CD4-positive, alpha-beta T cell treated with Interleukin-4 for 4 hours (primary cell): Measurements from ENCODE around the gene CACNA1S.
A peak's percentile ranks its signal among the peaks of the same experiment; 100 is the strongest.

Source experiments
- DNase-seq: peaks from one replicate; pipeline ENCODE4 v3.0.0-alpha.2; 2020

Gene CACNA1S

GRCh38 chr1:201023920-201024624, 88.2 kb downstream of the CACNA1S start:
- DNase-seq = no peak

- peak; percentile 87 for DNase-seq
Observed at GRCh38 chr1:201023517-201023902, 88.7 kb downstream of the CACNA1S start, which contains the start of gene KIF21B. KIF21B (minus strand) TSS chr1:201023714; CDS start chr1:201023383, 331 bp downstream.

- DNase-seq = peak; percentile 42
Observed at GRCh38 chr1:201022820-201023516, 89.3 kb downstream of the CACNA1S start.

- no peak for DNase-seq
Observed at GRCh38 chr1:201022493-201022819, 89.8 kb downstream of the CACNA1S start.

- peak; percentile 7 for DNase-seq
Observed at GRCh38 chr1:201021630-201022492, 90.4 kb downstream of the CACNA1S start.

- DNase-seq = peak; percentile 21
Observed at GRCh38 chr1:201020721-201021629, 91.3 kb downstream of the CACNA1S start.

GRCh38 chr1:201020040-201020591, 92.1 kb downstream of the CACNA1S start:
- peak; percentile 41 for DNase-seq

- peak; percentile 90 for DNase-seq
Observed at GRCh38 chr1:201019321-201019977, 92.8 kb downstream of the CACNA1S start.

GRCh38 chr1:201017828-201018163, 94.4 kb downstream of the CACNA1S start:
- DNase-seq = no peak

- DNase-seq = no peak
Observed at GRCh38 chr1:201016943-201017827, 95.0 kb downstream of the CACNA1S start.

GRCh38 chr1:201016211-201016651, 96.0 kb downstream of the CACNA1S start:
- no peak for DNase-seq

- peak; percentile 51 for DNase-seq
Observed at GRCh38 chr1:201015551-201016091, 96.6 kb downstream of the CACNA1S start.

- no peak for DNase-seq
Observed at GRCh38 chr1:201014816-201015200, 97.4 kb downstream of the CACNA1S start.

- no peak for DNase-seq
Observed at GRCh38 chr1:201013991-201014815, 98.0 kb downstream of the CACNA1S start.

GRCh38 chr1:201013031-201013485, 99.2 kb downstream of the CACNA1S start:
- DNase-seq = peak; percentile 13

GRCh38 chr1:201011616-201012015, 100.6 kb downstream of the CACNA1S start:
- DNase-seq = no peak

- DNase-seq = no peak
Observed at GRCh38 chr1:201009962-201010645, 102.1 kb downstream of the CACNA1S start.

GRCh38 chr1:201008666-201009360, 103.4 kb downstream of the CACNA1S start:
- no peak for DNase-seq
